Measurements from ENCODE around the gene APBA2. TPM values are rescaled to one million over a fixed set of nuclear protein-coding genes. Genes with fewer than 3 reads are reported as not detected.
"Not testable (repeated sequence)": the region's sequence is repeated elsewhere in the genome, so short reads cannot be mapped to it uniquely, and the experiment has no call there.

Gene APBA2
- total RNA-seq, 1 donor from 2014 or later: 2.0 TPM

- DNase-seq (ENCODE audit: missing footprints) (no peak), ATAC-seq (no peak)
- intact Hi-C loops (cut with DNase I): no loop called here
Measured at GRCh38 chr15:29094711-29095110, 208.9 kb downstream of the APBA2 start.

GRCh38 chr15:29095746-29096145, 210.0 kb downstream of the APBA2 start:
- ATAC-seq (no peak), DNase-seq (ENCODE audit: missing footprints) (no peak)
- intact Hi-C loops (cut with DNase I): no loop called here

GRCh38 chr15:29097168-29097567, 211.4 kb downstream of the APBA2 start:
- no peak for ATAC-seq
- no peak for DNase-seq (ENCODE audit: missing footprints)
- intact Hi-C loops (cut with DNase I): no loop called here

- ATAC-seq: no peak
- no peak for DNase-seq (ENCODE audit: missing footprints)
- intact Hi-C loops (cut with DNase I): no loop called here
Measured at GRCh38 chr15:29097971-29098370, 212.2 kb downstream of the APBA2 start.

GRCh38 chr15:29098652-29099051, 212.9 kb downstream of the APBA2 start:
- ATAC-seq: no peak
- intact Hi-C loops (cut with DNase I): no loop called here
- DNase-seq (ENCODE audit: missing footprints): no peak

- no peak for DNase-seq (ENCODE audit: missing footprints)
- intact Hi-C loops (cut with DNase I): no loop called here
- no peak for ATAC-seq
Measured at GRCh38 chr15:29099131-29099880, 213.5 kb downstream of the APBA2 start.

GRCh38 chr15:29100486-29101000, 214.8 kb downstream of the APBA2 start:
- DNase-seq (ENCODE audit: missing footprints) (no peak), ATAC-seq (no peak)
- intact Hi-C loops (cut with DNase I): loop anchor here (10.0 kb wide), 2 partner anchors 126 to 216 kb away; partner anchors contain the start of gene APBA2

- intact Hi-C loops (cut with DNase I): loop anchor here (10.0 kb wide), 2 partner anchors 127 to 217 kb away; partner anchors contain the start of gene APBA2
- no peak for DNase-seq (ENCODE audit: missing footprints)
Measured at GRCh38 chr15:29101491-29101890, 215.7 kb downstream of the APBA2 start.

GRCh38 chr15:29102173-29102794, 216.5 kb downstream of the APBA2 start:
- intact Hi-C loops (cut with DNase I): loop anchor here (10.0 kb wide), 2 partner anchors 127 to 217 kb away; partner anchors contain the start of gene APBA2
- DNase-seq (ENCODE audit: missing footprints); ATAC-seq: not testable (repeated sequence)

More at GRCh38 chr15:29101491-29101890, 215.7 kb downstream of the APBA2 start:
- no peak for ATAC-seq

- intact Hi-C loops (cut with DNase I): loop anchor here (10.0 kb wide), 2 partner anchors 128 to 218 kb away; partner anchors contain the start of gene APBA2
- ATAC-seq (peak; percentile 58), DNase-seq (ENCODE audit: missing footprints) (peak; percentile 26)
Measured at GRCh38 chr15:29102911-29103823, 217.4 kb downstream of the APBA2 start.

- intact Hi-C loops (cut with DNase I): loop anchor here (10.0 kb wide), 2 partner anchors 129 to 219 kb away; partner anchors contain the start of gene APBA2
- DNase-seq (ENCODE audit: missing footprints) (peak; percentile 78), ATAC-seq (peak; percentile 91)
Measured at GRCh38 chr15:29103824-29104565, 218.2 kb downstream of the APBA2 start.

- no peak for DNase-seq (ENCODE audit: missing footprints)
- intact Hi-C loops (cut with DNase I): loop anchor here (10.0 kb wide), 2 partner anchors 130 to 220 kb away; partner anchors contain the start of gene APBA2
- no peak for ATAC-seq
Measured at GRCh38 chr15:29104566-29104880, 218.7 kb downstream of the APBA2 start.

- ATAC-seq (no peak), DNase-seq (ENCODE audit: missing footprints) (no peak)
- intact Hi-C loops (cut with DNase I): loop anchor here (10.0 kb wide), 2 partner anchors 131 to 221 kb away; partner anchors contain the start of gene APBA2
Measured at GRCh38 chr15:29105151-29105854, 219.5 kb downstream of the APBA2 start.

- intact Hi-C loops (cut with DNase I): loop anchor here (10.0 kb wide), 2 partner anchors 131 to 221 kb away; partner anchors contain the start of gene APBA2
- DNase-seq (ENCODE audit: missing footprints) (no peak), ATAC-seq (no peak)
Measured at GRCh38 chr15:29106116-29106515, 220.3 kb downstream of the APBA2 start.

- ATAC-seq: no peak
- no peak for DNase-seq (ENCODE audit: missing footprints)
- intact Hi-C loops (cut with DNase I): loop anchor here (10.0 kb wide), 2 partner anchors 132 to 222 kb away; partner anchors contain the start of gene APBA2
Measured at GRCh38 chr15:29106551-29107290, 220.9 kb downstream of the APBA2 start.

- DNase-seq (ENCODE audit: missing footprints): no peak
- no peak for ATAC-seq
- intact Hi-C loops (cut with DNase I): loop anchor here (10.0 kb wide), 2 partner anchors 133 to 223 kb away; partner anchors contain the start of gene APBA2
Measured at GRCh38 chr15:29107291-29107890, 221.6 kb downstream of the APBA2 start.

Measured in Right ventricle myocardium inferior (tissue), 1 donor.